ENCODE results near the gene SFN. TPM values are rescaled to one million over a fixed set of nuclear protein-coding genes. Genes with fewer than 3 reads are reported as not detected.
"Not testable (repeated sequence)": the region's sequence is repeated elsewhere in the genome, so short reads cannot be mapped to it uniquely, and the experiment has no call there.

Gene SFN
- total and polyA plus RNA-seq, 2 of the 4 experiments (the other 2 are of a cell fraction) = 0.18 to 0.34 TPM

DNA sequence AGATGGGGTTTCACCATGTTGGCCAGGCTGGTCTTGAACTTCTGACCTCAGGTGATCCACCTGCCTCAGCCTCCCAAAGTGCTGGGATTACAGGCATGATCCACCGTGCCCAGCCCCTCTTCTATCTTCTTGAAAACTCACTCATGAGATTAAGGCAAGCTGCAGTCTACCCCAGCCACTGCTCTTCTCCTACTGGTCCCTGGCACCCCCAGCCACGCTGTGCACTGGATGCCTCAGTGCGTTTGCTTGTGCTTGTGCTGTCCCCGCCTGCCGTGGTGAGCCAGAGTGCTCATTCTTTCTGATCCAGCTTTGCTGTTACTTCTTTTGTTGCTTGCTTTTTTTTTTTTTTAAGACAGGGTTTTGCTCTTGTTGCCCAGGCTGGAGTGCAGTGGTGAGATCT is 25.3 kb upstream of the SFN start:
- BruUV-seq (replicated peaks); H2AFZ ChIP-seq (replicated peaks; ENCODE audit: low read length, poor library complexity); H3K14ac ChIP-seq (replicated peaks; ENCODE audit: low read depth, low read length); H3K27ac ChIP-seq (ENCODE audit: insufficient read depth, low read length); H2AK5ac ChIP-seq (ENCODE audit: low read depth, low read length); H2BK20ac ChIP-seq (ENCODE audit: low read depth, low read length); H3K23ac ChIP-seq (ENCODE audit: low read depth, low read length); H2BK5ac ChIP-seq (ENCODE audit: low read depth, low read length, poor library complexity, severe bottlenecking); ATAC-seq (ENCODE audit: low read depth); intact Hi-C loops (cut with micrococcal nuclease); H3K4me3 ChIP-seq (ENCODE audit: insufficient read depth, low read depth, low read length); H4K5ac ChIP-seq (ENCODE audit: low read depth, low read length); H3K4ac ChIP-seq (ENCODE audit: low read depth, low read length); H2BK15ac ChIP-seq (ENCODE audit: low read depth, low read length); DNase-seq; H3K56ac ChIP-seq (ENCODE audit: extremely low read depth, insufficient read depth, low read length); H3K9me3 ChIP-seq (ENCODE audit: control insufficient read depth, insufficient read depth, low read length); H2BK120ac ChIP-seq (ENCODE audit: low read depth, low read length); H3K9ac ChIP-seq (ENCODE audit: low read depth, low read length); H4K8ac ChIP-seq (ENCODE audit: low read depth in 2 of 2, low read length in 2 of 2); H4K91ac ChIP-seq (ENCODE audit: insufficient read depth, low read depth, low read length); in situ Hi-C loops (cut with MboI; ENCODE audit: low sequenced_read_pairs); H2AK9ac ChIP-seq (replicated peaks; ENCODE audit: low read depth, low read length, poor library complexity); dilution Hi-C loops (cut with HindIII; ENCODE audit: low sequenced_read_pairs, unreplicated experiment); H3K4me1 ChIP-seq (ENCODE audit: control insufficient read depth, insufficient read depth, low read length); CTCF ChIA-PET; H4K20me1 ChIP-seq (ENCODE audit: insufficient read depth, low read length); H3K27me3 ChIP-seq (ENCODE audit: control insufficient read depth, insufficient read depth, low read length); H3K9me1 ChIP-seq (ENCODE audit: insufficient read depth, low read length); POLR2A ChIA-PET (ENCODE audit: unreplicated experiment); H3K18ac ChIP-seq (ENCODE audit: low read depth, low read length); H3K4me2 ChIP-seq (ENCODE audit: low read depth, low read length): not testable (repeated sequence)
- 100% methylated on average over 1 of the region's 5 CpGs; no CpG with 5 or more reads in 1 of the 2 experiments for WGBS, 2 experiments (ENCODE audit: extremely low coverage in 2 of 2, insufficient read length in 1 of 2)
- Histone ChIP-seq H3K36me3 (ENCODE audit: control insufficient read depth, insufficient read depth, low read length) (peaks cover 51% of the 10 kb centered on the region), H3K79me1 (ENCODE audit: low read depth in 1 of 2, low read length in 2 of 2) (peaks cover 7 to 17% of the 10 kb centered on the region in 2 experiments; a peak in 3 of 4 replicates)
